ENCODE measurements around the gene PLAGL2. TPM values are rescaled to one million over a fixed set of nuclear protein-coding genes. Genes with fewer than 3 reads are reported as not detected.
"Not testable (repeated sequence)": the region's sequence is repeated elsewhere in the genome, so short reads cannot be mapped to it uniquely, and the experiment has no call there.

Gene PLAGL2
- total and polyA plus RNA-seq, 10 donors = 2.2 to 16.6 (median 12.1) TPM

DNA sequence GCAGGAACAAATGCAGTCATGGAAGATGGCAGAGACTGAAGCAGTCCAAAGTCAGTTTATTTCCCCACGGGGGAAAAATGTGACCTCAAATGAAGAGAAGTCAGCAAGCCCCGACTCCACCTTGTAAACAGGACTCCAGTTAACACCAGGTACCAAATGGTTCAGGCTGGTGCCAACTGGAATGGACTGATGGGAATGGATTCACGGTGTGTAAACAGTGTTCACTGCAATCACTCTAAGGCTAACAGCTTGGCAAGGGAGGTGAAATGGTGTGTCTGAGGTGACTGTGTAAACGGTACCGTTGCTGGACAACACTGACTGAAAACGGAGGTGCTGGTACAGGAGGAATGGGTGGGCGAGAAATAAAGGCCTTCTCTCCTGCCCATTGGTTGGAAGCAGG lies 12.0 kb downstream of the PLAGL2 start:
- intact Hi-C loops (cut with DNase I; ENCODE audit: low total_unique reads) = no loop called here

DNA sequence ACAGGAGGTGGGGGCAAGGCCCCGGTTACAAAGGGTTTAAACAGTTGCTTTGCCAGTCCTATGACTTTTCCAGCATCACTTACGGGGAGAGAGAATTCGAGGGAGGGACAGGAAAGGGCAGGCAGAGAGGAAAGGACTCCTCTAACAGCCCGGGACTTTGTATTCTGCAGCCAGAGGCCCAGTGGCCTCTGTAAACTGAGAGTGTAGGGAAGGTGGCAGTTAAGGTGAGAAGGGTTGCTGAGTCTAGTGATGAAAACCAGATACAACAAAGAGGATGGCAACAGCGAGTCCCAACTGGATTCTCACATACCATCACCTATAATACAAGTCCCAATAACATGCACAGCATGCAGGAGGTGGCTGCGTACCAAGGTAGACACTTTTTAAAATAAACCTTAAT lies 13.5 kb downstream of the PLAGL2 start:
- Histone ChIP-seq H3K9me3 (no peaks in the 10 kb centered on the region), H3K4me3 (no peak overlapping the region), H3K27me3 (replicated peaks in 1 of 7) (peaks cover 0 to 7% (median 0%) of the 10 kb centered on the region in 7 donors), H3K4me1 (peaks cover 4 to 61% (median 38%) of the 10 kb centered on the region in 6 donors), H3K36me3 (peaks cover 0 to 74% (median 43%) of the 10 kb centered on the region in 6 donors), H3K27ac (peak overlapping the region in 2 of 8 donors; percentile 16 to 55)
- no peak for DNase-seq
- WGBS, 5 donors = 69 to 91% (median 82%) methylated on average over 6 of the region's 6 CpGs
- no peak for TF ChIP-seq POLR2A (IDR thresholded peaks at IDR 0.05)
- TF ChIP-seq, protein P1, sequence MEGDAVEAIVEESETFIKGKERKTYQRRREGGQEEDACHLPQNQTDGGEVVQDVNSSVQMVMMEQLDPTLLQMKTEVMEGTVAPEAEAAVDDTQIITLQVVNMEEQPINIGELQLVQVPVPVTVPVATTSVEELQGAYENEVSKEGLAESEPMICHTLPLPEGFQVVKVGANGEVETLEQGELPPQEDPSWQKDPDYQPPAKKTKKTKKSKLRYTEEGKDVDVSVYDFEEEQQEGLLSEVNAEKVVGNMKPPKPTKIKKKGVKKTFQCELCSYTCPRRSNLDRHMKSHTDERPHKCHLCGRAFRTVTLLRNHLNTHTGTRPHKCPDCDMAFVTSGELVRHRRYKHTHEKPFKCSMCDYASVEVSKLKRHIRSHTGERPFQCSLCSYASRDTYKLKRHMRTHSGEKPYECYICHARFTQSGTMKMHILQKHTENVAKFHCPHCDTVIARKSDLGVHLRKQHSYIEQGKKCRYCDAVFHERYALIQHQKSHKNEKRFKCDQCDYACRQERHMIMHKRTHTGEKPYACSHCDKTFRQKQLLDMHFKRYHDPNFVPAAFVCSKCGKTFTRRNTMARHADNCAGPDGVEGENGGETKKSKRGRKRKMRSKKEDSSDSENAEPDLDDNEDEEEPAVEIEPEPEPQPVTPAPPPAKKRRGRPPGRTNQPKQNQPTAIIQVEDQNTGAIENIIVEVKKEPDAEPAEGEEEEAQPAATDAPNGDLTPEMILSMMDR (IDR thresholded peaks at IDR 0.05 in 8 of 11, conservative IDR thresholded peaks at IDR 0.05 in 3 of 11) = no peak
- no peak for TF ChIP-seq POLR2AphosphoS5 (IDR thresholded peaks at IDR 0.05)
- intact Hi-C loops (cut with DNase I; ENCODE audit: low total_unique reads) = no loop called here

More for the DNA sequence above, 12.0 kb downstream of the PLAGL2 start:
- TF ChIP-seq, protein P1 (IDR thresholded peaks at IDR 0.05 in 8 of 11, conservative IDR thresholded peaks at IDR 0.05 in 3 of 11) = no peak
- TF ChIP-seq POLR2AphosphoS5 (IDR thresholded peaks at IDR 0.05) (no peak), POLR2A (IDR thresholded peaks at IDR 0.05) (no peak)
- no peaks in the 10 kb centered on the region for H3K27me3 ChIP-seq (replicated peaks in 1 of 7)
- peaks cover 0 to 52% (median 28%) of the 10 kb centered on the region in 6 donors for H3K4me1 ChIP-seq
- no peak overlapping the region for H3K27ac ChIP-seq
- H3K9me3 ChIP-seq = no peaks in the 10 kb centered on the region
- DNase-seq = no peak
- H3K36me3 ChIP-seq = peaks cover 0 to 90% (median 56%) of the 10 kb centered on the region in 6 donors
- 88 to 91% (median 90%) methylated on average over 7 of the region's 7 CpGs for WGBS, 5 donors
- no peak overlapping the region for H3K4me3 ChIP-seq

DNA sequence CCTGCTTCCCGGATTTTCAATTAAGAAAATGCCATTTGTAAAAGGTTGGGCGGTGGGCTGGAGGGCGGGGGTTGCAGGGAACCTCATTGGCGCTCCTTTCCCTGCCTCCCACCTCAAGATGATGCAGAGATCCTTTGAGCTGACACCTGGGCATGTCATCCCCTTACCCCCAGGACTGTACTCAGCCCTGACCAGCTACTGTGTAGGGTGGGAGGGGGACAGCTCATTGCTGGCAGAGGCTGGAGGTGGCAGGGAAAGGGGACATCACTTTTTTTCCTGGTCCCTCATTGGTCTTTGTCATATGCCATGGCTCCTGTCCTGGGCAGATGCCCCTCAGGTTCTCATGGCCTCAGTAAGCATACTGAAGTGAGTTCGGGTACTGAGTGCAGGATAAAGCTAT lies 14.2 kb downstream of the PLAGL2 start:
- 79 to 90% (median 89%) methylated on average over 5 of the region's 5 CpGs for WGBS, 5 donors
- H3K4me3 ChIP-seq; intact Hi-C loops (cut with DNase I; ENCODE audit: low total_unique reads); DNase-seq; H3K27me3 ChIP-seq (replicated peaks in 1 of 7); H3K9me3 ChIP-seq: not testable (repeated sequence)
- Histone ChIP-seq H3K4me1 (peaks cover 7 to 60% (median 41%) of the 10 kb centered on the region in 6 donors), H3K36me3 (peaks cover 0 to 68% (median 36%) of the 10 kb centered on the region in 6 donors), H3K27ac (peak overlapping the region in 2 of 8 donors; percentile 16 to 55)

DNA sequence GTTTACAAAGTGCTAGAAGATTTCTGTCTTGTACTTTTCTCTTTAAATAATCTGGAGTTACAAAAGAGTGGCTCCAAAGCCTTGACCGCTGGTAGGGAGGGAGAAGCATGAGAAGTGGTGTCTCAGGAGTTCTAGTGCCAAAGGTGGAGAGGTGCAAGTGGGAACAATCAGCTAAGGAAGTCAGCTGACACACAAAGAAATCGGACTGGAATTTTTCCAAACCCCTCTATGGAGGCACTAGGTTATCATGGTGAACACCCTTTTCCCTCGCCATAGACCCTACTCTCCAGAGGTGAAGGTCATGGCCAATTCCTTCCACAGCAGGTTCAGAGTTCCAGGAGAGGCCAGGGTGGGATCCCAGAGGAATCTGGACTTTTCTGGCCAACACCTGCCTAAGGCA lies 14.8 kb downstream of the PLAGL2 start:
- intact Hi-C loops (cut with DNase I; ENCODE audit: low total_unique reads) = no loop called here
- peak overlapping the region in 5 of 8 donors; percentile 13 to 55 (median 22) for H3K27ac ChIP-seq
- H3K27me3 ChIP-seq (replicated peaks in 1 of 7) = peaks cover 0 to 7% (median 0%) of the 10 kb centered on the region in 7 donors
- WGBS, 5 donors = 66 to 85% (median 79%) methylated on average over 3 of the region's 3 CpGs
- H3K9me3 ChIP-seq = no peaks in the 10 kb centered on the region
- H3K36me3 ChIP-seq = peaks cover 0 to 61% (median 33%) of the 10 kb centered on the region in 6 donors
- no peak for DNase-seq
- H3K4me1 ChIP-seq = peaks cover 7 to 61% (median 43%) of the 10 kb centered on the region in 6 donors
- TF ChIP-seq POLR2AphosphoS5 (IDR thresholded peaks at IDR 0.05) (peak in 1 of 3 donors; percentile 22), POLR2A (IDR thresholded peaks at IDR 0.05) (no peak)
- TF ChIP-seq, protein P1 (IDR thresholded peaks at IDR 0.05 in 8 of 11, conservative IDR thresholded peaks at IDR 0.05 in 3 of 11) = no peak
- no peak overlapping the region for H3K4me3 ChIP-seq
